Measurements from ENCODE around the gene WSCD1. TPM values are rescaled to one million over a fixed set of nuclear protein-coding genes. Genes with fewer than 3 reads are reported as not detected.

Gene WSCD1
- total and polyA plus RNA-seq, 9 donors = 0.53 to 4.4 (median 1.7) TPM

- Histone ChIP-seq H3K36me3 (no peaks in the 10 kb centered on the region), H3K27me3 (no peaks in the 10 kb centered on the region), H3K4me3 (no peak overlapping the region), H3K4me1 (ENCODE audit: insufficient read depth) (no peaks in the 10 kb centered on the region), H3K9me3 (no peaks in the 10 kb centered on the region), H3K27ac (no peak overlapping the region)
- TF ChIP-seq EP300 (IDR thresholded peaks at IDR 0.05) = no peak
- TF ChIP-seq, protein P1, sequence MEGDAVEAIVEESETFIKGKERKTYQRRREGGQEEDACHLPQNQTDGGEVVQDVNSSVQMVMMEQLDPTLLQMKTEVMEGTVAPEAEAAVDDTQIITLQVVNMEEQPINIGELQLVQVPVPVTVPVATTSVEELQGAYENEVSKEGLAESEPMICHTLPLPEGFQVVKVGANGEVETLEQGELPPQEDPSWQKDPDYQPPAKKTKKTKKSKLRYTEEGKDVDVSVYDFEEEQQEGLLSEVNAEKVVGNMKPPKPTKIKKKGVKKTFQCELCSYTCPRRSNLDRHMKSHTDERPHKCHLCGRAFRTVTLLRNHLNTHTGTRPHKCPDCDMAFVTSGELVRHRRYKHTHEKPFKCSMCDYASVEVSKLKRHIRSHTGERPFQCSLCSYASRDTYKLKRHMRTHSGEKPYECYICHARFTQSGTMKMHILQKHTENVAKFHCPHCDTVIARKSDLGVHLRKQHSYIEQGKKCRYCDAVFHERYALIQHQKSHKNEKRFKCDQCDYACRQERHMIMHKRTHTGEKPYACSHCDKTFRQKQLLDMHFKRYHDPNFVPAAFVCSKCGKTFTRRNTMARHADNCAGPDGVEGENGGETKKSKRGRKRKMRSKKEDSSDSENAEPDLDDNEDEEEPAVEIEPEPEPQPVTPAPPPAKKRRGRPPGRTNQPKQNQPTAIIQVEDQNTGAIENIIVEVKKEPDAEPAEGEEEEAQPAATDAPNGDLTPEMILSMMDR (IDR thresholded peaks at IDR 0.05) = no peak
- TF ChIP-seq POLR2A (IDR thresholded peaks at IDR 0.05) = no peak
- intact Hi-C loops (cut with DNase I) = loop anchor here in 1 of 4 donors (10.0 kb wide), 1 partner anchor 45 kb away; no protein-coding TSS in a partner anchor
- WGBS, 3 donors = 62 to 74% (median 66%) methylated on average over 15 of the region's 15 CpGs
- no peak for DNase-seq
Measured at GRCh38 chr17:6159541-6160231, 89.5 kb downstream of the WSCD1 start.

DNA sequence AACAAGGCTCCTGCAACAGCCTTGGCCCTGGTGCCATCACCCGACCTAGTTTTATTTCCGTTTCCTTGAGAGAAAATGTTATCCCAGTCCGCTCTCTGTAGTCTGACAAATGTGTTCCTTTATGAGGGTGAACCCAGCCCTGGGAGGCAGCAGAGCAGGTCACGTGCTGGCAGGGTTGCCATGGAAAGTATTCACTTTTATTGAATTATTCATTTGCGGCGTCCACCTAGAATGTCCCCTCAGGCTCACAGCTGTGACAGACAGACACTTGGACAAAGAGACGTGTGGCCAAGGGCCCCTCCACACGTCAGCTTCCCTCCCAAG is 90.0 kb downstream of the WSCD1 start:
- WGBS, 3 donors = 73 to 80% (median 80%) methylated on average over 8 of the region's 8 CpGs
- H3K27me3 ChIP-seq = no peaks in the 10 kb centered on the region
- H3K4me1 ChIP-seq (ENCODE audit: insufficient read depth) = no peaks in the 10 kb centered on the region
- intact Hi-C loops (cut with DNase I) = loop anchor here in 1 of 4 donors (10.0 kb wide), 1 partner anchor 45 kb away; no protein-coding TSS in a partner anchor
- DNase-seq = no peak
- no peak for TF ChIP-seq POLR2A (IDR thresholded peaks at IDR 0.05)
- TF ChIP-seq EP300 (IDR thresholded peaks at IDR 0.05) = no peak
- TF ChIP-seq, protein P1 (IDR thresholded peaks at IDR 0.05) = no peak
- no peaks in the 10 kb centered on the region for H3K9me3 ChIP-seq
- H3K27ac ChIP-seq = no peak overlapping the region
- H3K36me3 ChIP-seq = no peaks in the 10 kb centered on the region
- H3K4me3 ChIP-seq = no peak overlapping the region

GRCh38 chr17:6160911-6161855 is 91.0 kb downstream of the WSCD1 start:
- WGBS, 3 donors = 45 to 59% (median 49%) methylated on average over 24 of the region's 24 CpGs
- no peaks in the 10 kb centered on the region for H3K27me3 ChIP-seq
- intact Hi-C loops (cut with DNase I) = loop anchor here in 1 of 4 donors (10.0 kb wide), 1 partner anchor 46 kb away; no protein-coding TSS in a partner anchor

DNA sequence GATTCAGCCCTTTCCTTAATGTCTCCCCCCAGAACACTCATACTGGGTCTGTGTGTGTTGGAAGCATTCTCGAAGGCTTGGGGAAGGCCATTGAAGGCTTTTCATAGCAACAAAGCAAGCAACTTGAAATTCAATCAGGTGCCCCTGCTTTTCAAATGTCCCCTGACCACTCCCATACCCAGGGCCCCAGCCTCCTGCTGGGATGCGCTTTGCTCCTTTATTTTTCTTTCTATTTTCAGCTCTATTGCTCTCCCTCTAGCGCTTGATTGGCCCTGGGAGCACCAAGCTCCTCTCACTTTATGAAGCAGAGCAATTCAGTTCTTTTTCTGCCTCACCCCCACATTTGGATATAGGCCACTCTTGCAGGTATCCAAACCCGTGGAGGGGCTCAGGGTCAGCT is 92.0 kb downstream of the WSCD1 start:
- no peak overlapping the region for H3K27ac ChIP-seq
- H3K36me3 ChIP-seq = no peaks in the 10 kb centered on the region
- WGBS, 3 donors = 35 to 39% (median 36%) methylated on average over 4 of the region's 4 CpGs
- no peak overlapping the region for H3K4me3 ChIP-seq
- intact Hi-C loops (cut with DNase I) = loop anchor here in 1 of 4 donors (10.0 kb wide), 1 partner anchor 47 kb away; no protein-coding TSS in a partner anchor
- DNase-seq = no peak
- no peaks in the 10 kb centered on the region for H3K9me3 ChIP-seq
- no peaks in the 10 kb centered on the region for H3K27me3 ChIP-seq
- H3K4me1 ChIP-seq (ENCODE audit: insufficient read depth) = no peaks in the 10 kb centered on the region
- TF ChIP-seq EP300 (IDR thresholded peaks at IDR 0.05) = no peak
- no peak for TF ChIP-seq POLR2A (IDR thresholded peaks at IDR 0.05)
- TF ChIP-seq, protein P1 (IDR thresholded peaks at IDR 0.05) = no peak

More at GRCh38 chr17:6160911-6161855, 91.0 kb downstream of the WSCD1 start:
- Histone ChIP-seq H3K27ac (no peak overlapping the region), H3K4me1 (ENCODE audit: insufficient read depth) (no peaks in the 10 kb centered on the region), H3K36me3 (no peaks in the 10 kb centered on the region), H3K4me3 (no peak overlapping the region), H3K9me3 (no peaks in the 10 kb centered on the region)
- DNase-seq = no peak
- no peak for TF ChIP-seq POLR2A (IDR thresholded peaks at IDR 0.05)
- TF ChIP-seq, protein P1 (IDR thresholded peaks at IDR 0.05) = no peak
- TF ChIP-seq EP300 (IDR thresholded peaks at IDR 0.05) = no peak

Measured in ovary (tissue), 9 donors.